Epidermal melanocyte (primary cell): Measurements from ENCODE around the gene EGFL8.
"Not testable (repeated sequence)": the region's sequence is repeated elsewhere in the genome, so short reads cannot be mapped to it uniquely, and the experiment has no call there.

Experiments
- DNase-seq: peaks from one replicate; pipeline ENCODE4 v3.0.0; 2011; ENCODE audit warnings: low spot score; ENCODE audit not compliant: insufficient read length

EGFL8 gene

GRCh38 chr6:32164295-32164694, at the start of gene EGFL8:
Gene EGFL8, plus strand, starts transcription at chr6:32164595. Its CDS starts 1,571 bp downstream, at chr6:32166166.
- DNase-seq: no peak

DNA sequence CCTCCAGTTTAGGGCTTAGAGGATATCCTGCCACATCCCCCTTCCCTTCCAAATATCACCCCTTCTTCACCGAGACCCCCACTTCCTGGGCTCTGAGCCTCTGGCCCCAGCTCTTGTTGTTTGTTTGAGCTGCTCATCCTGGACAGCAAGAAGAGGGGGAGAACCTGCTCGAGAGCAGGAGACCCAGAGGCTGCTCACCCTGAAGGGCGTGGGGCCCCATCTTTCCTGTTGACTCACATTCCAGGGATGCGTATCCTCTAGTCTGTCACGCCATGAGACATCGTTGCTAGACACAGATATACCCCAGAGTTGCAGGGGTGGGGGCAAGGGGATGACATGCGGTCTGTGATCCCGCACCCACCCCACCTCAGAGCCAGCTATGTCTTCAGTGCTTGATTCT, 49.6 kb upstream of the EGFL8 start:
- no peak for DNase-seq

DNA sequence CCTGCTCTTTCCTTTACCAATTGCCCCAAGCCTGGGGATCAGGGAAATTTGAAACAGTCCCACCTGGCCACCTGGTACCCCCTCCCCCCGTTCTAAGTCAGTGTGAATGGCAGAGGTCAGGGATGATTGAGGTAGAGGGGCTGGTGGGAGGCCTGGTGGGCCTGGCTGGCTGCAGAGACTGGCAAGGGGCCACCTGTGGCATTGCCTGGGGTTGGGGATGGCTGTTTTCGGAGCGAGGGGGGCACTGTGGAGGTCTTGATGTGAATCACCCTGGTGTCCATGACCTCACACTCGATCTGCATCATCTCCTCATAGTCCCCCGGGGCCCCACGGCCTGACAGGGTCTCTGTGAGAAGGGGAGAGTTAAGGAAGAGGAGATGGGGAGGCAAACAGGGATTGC, 48.8 kb upstream of the EGFL8 start:
- DNase-seq: no peak

DNA sequence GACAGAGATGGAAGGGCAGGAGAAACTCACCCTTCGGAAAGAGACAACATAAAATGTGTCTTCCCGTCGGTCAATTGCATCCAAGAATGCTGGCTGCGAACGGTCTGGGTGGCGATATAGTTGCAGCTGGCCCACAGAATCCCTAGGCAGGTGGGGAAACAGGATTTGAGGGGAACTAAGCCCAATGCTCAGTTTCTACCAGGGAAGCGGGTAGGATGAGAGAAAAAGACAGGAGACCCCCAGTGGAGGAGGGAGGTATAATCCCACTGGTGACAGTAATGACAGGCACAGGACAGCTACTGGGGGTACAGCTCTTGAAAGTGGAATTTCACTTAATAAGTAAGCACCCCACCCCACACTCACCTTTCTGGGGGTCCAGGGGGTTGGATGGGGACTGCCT, 47.7 kb upstream of the EGFL8 start:
- DNase-seq: no peak

- no peak for DNase-seq
These were observed 46.9 kb upstream of the EGFL8 start for GRCh38 chr6:32117461-32117860.

DNA sequence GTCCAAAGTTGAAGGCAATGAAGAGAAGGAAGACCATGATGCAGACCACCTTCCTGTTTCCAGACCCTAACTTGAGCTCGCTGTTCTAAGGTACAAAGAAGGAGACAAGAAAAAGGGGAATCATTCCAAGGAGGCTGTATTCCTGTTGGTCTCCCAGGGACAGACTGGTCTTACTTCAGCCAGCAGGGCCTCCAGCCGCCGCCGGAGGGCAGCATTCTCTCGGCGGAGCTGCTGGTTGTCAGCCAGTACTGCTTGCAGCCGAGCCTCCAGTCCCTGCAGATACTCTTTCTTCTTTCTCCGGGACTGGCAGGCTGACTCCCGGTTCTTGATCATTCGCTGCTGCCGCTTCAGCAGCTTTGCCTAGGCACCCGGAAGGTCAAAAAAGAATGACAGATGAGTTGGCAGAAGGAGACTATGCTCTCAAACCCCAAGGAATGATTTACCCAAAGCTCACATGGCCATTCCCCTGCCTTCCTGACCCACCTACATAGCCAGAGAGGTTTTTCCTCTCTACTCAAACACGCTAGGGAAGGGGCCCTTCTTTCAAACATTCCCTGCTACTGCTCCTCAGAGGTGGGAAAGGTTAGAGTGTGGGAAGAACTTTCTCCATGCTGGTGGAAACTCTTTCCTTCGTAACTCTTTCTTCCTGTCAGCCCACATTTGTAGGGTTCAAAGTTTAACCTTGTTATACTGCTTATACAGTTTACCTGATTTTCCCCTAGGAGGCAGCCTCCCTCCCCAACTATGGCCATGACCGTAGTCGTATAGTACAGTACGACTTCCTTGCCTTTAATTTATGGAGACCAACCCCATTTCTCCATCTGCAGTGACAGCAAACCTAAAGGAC, 45.4 kb upstream of the EGFL8 start:
- DNase-seq: peak; percentile 75

- no peak for DNase-seq
These were observed 43.8 kb upstream of the EGFL8 start for GRCh38 chr6:32120573-32121059.

- no peak for DNase-seq
These were observed 40.7 kb upstream of the EGFL8 start for GRCh38 chr6:32123681-32124080.

- no peak for DNase-seq
These were observed 37.5 kb upstream of the EGFL8 start for GRCh38 chr6:32126880-32127279.

DNA sequence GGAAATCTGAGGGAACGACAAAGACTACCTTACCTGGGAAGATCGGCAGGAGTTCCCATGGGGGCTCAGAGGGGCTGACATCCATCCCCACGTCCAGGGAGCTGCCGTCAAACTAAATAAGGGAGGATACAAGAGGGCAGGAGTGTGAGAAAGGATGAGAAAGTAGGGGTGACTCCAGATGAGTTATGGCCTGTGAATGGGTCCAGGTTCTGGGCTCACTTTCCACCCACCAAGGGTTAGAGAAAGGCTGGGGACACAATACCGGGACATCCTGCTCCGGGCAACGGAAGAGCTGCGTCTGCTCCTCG, 37.0 kb upstream of the EGFL8 start:
- no peak for DNase-seq

GRCh38 chr6:32127717-32128592, 36.4 kb upstream of the EGFL8 start, which contains the start of gene ATF6B:
Gene ATF6B, minus strand, starts transcription at chr6:32128246. Its CDS starts 39 bp downstream, at chr6:32128207.
- peak; percentile 95 for DNase-seq

- no peak for DNase-seq
These were observed 35.6 kb upstream of the EGFL8 start for GRCh38 chr6:32128751-32129296.

DNA sequence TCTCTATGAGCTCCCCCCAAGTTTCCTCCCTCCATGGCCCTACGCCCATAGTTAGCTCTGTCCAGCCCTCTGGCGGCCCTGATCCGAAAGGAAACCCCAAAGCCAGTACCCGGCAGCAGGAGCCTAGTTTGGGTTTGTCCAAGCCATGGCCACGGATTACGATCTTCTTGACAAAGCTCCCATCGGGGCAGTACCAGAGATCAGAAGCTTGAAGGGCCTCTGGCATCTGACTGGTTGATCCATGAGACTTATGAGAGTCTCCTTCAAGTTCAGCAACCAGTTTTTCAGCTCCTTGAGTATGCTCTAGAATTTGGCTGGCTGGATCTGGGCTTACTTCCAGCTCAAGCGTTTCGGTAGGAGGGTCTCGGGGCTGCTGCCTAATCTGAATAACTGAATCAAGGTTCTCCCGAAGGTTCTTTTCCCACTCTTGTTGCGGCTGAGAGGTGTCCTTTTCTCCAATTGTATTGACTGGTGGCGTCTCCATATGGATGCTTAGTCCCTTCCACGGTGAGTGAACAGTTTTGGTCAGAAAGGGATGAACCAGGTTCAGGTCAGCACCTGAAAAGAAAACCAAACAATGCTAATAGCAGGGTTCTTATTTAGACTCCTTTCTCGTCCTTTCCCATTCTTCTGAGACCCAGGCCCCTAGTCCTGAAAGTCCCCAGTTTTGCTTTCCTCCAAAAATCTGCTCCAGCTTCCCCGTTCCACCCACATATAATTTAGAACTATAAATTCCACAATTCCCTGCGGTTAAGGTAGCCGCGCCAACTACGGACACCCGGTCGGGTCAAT, 34.9 kb upstream of the EGFL8 start:
- DNase-seq: no peak

- no peak for DNase-seq
These were observed 32.9 kb upstream of the EGFL8 start for GRCh38 chr6:32131439-32131948.

- DNase-seq: no peak
These were observed 32.3 kb upstream of the EGFL8 start for GRCh38 chr6:32132110-32132509.

GRCh38 chr6:32133786-32134185, 30.6 kb upstream of the EGFL8 start:
- DNase-seq: no peak

- DNase-seq: no peak
These were observed 26.9 kb upstream of the EGFL8 start for GRCh38 chr6:32137454-32137853.

DNA sequence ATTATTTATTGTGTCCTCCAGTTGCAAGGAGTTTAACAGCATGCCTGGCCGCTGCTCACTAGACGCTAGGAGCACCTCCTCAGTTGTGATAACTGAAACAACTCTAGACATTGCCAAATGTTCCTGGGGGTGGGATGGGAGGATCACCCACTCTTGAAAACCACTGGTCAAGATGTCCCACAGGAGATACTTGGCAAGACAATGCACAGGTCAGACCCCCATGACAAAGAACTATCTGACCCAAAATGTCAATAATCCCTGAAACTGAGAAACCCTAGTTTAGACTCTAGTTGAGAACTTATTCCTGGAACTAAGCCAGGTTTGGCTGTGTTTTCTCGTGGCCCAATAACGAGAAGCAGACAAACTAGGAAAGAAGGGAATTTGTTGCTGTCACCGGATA, 24.8 kb upstream of the EGFL8 start:
- no peak for DNase-seq

DNA sequence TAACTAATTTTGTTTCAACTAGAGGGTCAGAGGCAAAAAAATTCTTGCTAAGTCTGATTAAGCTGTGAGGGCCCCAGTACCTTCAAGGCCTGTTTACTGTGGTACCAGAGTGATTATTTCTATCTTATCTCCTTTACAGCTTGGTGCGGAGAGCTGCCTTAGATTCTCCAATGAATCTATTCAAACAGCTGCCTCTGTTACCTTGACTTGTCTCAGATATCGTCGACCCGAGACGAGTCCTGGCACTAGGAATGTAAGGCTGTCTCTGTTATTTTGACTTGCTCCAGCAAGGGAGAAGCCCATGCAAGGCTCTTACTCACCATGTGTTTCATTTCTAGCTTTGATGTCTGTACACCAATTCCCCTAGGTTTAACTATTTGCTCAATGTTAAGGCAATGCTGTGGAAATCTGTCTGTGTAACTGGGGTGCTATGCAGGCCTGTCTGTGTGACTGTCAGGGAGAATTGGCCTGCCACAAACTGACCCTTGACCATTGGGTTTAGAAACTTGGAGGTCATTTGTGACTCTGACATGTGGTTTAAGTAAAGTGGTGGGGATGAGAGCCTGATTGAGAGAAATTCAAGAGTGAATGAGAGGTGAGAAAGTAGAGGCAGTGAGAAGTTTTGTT, 23.9 kb upstream of the EGFL8 start:
- DNase-seq: no peak

DNA sequence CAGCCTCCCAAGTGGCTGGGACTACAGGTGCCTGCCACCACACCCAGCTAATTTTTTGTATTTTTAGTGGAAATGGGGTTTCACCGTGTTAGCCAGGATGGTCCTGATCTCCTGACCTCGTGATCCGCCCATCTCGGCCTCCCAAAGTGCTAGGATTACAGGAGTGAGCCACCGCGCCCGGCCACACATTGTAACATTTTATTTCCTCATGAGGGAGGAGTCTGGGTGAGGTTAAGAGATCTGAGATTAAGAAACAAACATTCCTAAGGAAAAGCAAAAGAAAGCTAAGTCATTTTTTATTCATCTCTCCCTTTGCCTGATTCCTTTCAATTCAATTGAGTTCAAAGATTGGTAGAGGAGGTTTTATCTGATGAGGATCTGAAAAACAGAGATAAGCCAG, 20.2 kb upstream of the EGFL8 start:
- DNase-seq: not testable (repeated sequence)

DNA sequence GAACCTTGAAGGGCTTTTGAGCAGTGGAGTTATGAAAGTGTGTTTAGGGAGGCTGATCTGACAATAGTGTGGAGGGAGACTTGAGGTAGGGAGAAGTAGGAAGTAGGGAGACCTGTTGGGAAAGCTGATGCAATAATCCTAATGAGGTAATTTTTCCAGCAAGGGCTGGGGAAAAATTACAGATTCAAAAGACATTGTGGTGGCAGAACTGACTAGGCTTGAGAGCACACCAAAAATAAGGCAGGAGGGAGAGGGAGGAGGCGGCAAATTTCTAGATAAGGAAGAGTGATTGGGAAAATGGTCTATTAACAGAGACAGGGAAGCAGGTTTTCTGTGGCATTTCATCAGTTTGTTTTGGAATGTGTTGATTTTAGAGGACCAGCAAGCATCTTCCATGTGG, 18.1 kb upstream of the EGFL8 start:
- DNase-seq: no peak
